HCT116 (cell line): ENCODE measurements around the gene PITHD1.
"Not testable (repeated sequence)": the region's sequence is repeated elsewhere in the genome, so short reads cannot be mapped to it uniquely, and the experiment has no call there.

Experiments used
- ELF1 ChIP-seq: IDR thresholded peaks from 2 replicates; pipeline ENCODE4 v1.6.1; 2012; ENCODE audit warnings: low read depth, borderline replicate concordance
- EZH2 ChIP-seq: fragments of 200-600 bp; sonication (generic); IDR thresholded peaks from 2 replicates; pipeline ENCODE4 v1.6.1; 2017; ENCODE audit warnings: antibody characterized with exemption, mixed run types
- POLR2A ChIP-seq: IDR thresholded peaks from 2 replicates; pipeline ENCODE4 v1.7.0; 2011; ENCODE audit warnings: borderline replicate concordance; ENCODE audit not compliant: insufficient read depth, insufficient read length; ENCODE audit errors: extremely low read depth
- ZNF274 ChIP-seq: fragments of 200-500 bp; sonication (Bioruptor generic); IDR thresholded peaks from 2 replicates; pipeline ENCODE4 v1.6.1; 2014; ENCODE audit warnings: mild to moderate bottlenecking, low read depth, low read length, inconsistent platforms
- TF ChIP-seq, protein P1 (sequence below): IDR thresholded peaks from 2 replicates; pipeline ENCODE4 v1.6.1; 2012; ENCODE audit warnings: low read depth
- TF ChIP-seq, protein P2 (sequence below), 3 experiments: fragments of 200-600 bp in 1 of 3; sonication (generic) in 1 of 3; IDR thresholded peaks in 2 of 3; conservative IDR thresholded peaks in 1 of 3; 2 replicates each; pipeline ENCODE4 v1.5.1; 2012 to 2017; ENCODE audit warnings: low read depth in 2 of 3, low read length in 2 of 3, antibody characterized with exemption in 1 of 3, borderline replicate concordance in 1 of 3, control low read depth in 1 of 3, mild to moderate bottlenecking in 1 of 3, mixed read lengths in 1 of 3, mixed run types in 1 of 3, moderate library complexity in 1 of 3; ENCODE audit not compliant: insufficient read depth in 1 of 3
- TF ChIP-seq, protein P3 (sequence below): IDR thresholded peaks from 2 replicates; pipeline ENCODE4 v1.6.1; 2012
- TF ChIP-seq, protein P4 (sequence below): IDR thresholded peaks from 2 replicates; pipeline ENCODE4 v1.6.1; 2012

DNA sequence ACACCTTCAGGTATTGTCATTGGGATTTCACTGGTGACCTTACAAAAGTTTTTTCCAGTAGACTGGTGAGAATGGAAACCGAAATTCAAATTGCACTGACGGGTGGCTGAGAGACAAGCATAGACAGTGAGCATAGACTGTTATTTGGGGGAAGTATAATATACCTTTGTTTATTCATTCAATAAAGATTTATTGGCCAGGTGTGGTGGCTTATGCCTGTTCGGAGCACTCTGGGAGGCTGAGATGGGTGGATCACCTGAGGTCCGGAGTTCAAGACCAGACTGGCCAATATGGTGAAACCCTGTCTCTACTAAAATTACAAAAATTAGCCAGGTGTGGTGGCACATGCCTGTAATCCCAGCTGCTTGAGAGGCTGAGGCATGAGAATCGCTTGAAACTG is 44.9 kb upstream of the PITHD1 start:
- TF ChIP-seq, protein P1, sequence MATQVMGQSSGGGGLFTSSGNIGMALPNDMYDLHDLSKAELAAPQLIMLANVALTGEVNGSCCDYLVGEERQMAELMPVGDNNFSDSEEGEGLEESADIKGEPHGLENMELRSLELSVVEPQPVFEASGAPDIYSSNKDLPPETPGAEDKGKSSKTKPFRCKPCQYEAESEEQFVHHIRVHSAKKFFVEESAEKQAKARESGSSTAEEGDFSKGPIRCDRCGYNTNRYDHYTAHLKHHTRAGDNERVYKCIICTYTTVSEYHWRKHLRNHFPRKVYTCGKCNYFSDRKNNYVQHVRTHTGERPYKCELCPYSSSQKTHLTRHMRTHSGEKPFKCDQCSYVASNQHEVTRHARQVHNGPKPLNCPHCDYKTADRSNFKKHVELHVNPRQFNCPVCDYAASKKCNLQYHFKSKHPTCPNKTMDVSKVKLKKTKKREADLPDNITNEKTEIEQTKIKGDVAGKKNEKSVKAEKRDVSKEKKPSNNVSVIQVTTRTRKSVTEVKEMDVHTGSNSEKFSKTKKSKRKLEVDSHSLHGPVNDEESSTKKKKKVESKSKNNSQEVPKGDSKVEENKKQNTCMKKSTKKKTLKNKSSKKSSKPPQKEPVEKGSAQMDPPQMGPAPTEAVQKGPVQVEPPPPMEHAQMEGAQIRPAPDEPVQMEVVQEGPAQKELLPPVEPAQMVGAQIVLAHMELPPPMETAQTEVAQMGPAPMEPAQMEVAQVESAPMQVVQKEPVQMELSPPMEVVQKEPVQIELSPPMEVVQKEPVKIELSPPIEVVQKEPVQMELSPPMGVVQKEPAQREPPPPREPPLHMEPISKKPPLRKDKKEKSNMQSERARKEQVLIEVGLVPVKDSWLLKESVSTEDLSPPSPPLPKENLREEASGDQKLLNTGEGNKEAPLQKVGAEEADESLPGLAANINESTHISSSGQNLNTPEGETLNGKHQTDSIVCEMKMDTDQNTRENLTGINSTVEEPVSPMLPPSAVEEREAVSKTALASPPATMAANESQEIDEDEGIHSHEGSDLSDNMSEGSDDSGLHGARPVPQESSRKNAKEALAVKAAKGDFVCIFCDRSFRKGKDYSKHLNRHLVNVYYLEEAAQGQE: not testable (repeated sequence)
- not testable (repeated sequence) for TF ChIP-seq POLR2A, ZNF274, ELF1, EZH2
- TF ChIP-seq, protein P2, sequence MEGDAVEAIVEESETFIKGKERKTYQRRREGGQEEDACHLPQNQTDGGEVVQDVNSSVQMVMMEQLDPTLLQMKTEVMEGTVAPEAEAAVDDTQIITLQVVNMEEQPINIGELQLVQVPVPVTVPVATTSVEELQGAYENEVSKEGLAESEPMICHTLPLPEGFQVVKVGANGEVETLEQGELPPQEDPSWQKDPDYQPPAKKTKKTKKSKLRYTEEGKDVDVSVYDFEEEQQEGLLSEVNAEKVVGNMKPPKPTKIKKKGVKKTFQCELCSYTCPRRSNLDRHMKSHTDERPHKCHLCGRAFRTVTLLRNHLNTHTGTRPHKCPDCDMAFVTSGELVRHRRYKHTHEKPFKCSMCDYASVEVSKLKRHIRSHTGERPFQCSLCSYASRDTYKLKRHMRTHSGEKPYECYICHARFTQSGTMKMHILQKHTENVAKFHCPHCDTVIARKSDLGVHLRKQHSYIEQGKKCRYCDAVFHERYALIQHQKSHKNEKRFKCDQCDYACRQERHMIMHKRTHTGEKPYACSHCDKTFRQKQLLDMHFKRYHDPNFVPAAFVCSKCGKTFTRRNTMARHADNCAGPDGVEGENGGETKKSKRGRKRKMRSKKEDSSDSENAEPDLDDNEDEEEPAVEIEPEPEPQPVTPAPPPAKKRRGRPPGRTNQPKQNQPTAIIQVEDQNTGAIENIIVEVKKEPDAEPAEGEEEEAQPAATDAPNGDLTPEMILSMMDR (IDR thresholded peaks at IDR 0.05 in 2 of 3, conservative IDR thresholded peaks at IDR 0.05 in 1 of 3; ENCODE audit: borderline replicate concordance in 1 of 3, insufficient read depth in 1 of 3, low read depth in 2 of 3, low read length in 2 of 3): not testable (repeated sequence)
- TF ChIP-seq, protein P3, sequence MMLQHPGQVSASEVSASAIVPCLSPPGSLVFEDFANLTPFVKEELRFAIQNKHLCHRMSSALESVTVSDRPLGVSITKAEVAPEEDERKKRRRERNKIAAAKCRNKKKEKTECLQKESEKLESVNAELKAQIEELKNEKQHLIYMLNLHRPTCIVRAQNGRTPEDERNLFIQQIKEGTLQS: not testable (repeated sequence)
- TF ChIP-seq, protein P4, sequence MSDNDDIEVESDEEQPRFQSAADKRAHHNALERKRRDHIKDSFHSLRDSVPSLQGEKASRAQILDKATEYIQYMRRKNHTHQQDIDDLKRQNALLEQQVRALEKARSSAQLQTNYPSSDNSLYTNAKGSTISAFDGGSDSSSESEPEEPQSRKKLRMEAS: not testable (repeated sequence)
